Hematopoietic multipotent progenitor cell (in vitro differentiated cells): Measurements from ENCODE around the gene TFAP2D. TPM values are rescaled to one million over a fixed set of nuclear protein-coding genes. Genes with fewer than 3 reads are reported as not detected.

ENCODE experiments used
- DNase-seq, 3 donors: peaks; one replicate each; pipeline ENCODE4 v3.0.0-alpha.2; 2011 to 2015; ENCODE audit warnings: low read depth in 2 of 3, low spot score in 2 of 3
- total RNA-seq: library from RNA; depleted of rRNA; stranded (reverse); fragments of >200 nt; gene quantifications from one replicate; pipeline ENCODE4 v1.2.3, GENCODE V29; 2012

TFAP2D gene
- total RNA-seq, 1 donor: not detected

DNA sequence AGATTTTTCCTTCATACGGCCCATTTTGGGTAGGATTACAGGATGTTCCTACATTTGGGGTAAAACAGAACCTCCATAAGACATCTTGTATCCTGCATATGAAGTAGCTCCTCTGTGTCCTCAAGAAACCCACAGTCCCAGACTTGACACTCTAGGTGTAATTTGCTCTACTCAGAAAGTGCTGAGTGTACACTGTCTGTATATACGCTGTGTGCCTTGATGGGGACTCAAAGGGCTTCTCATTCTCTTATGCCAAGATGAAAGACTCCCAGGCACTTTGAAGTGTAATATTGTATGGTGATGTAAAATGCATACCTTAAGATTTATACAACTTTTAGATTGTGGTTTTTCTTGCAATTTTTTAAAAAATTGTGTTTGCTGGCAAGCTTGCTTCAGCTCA, 5.2 kb downstream of the TFAP2D start:
- no peak for DNase-seq

DNA sequence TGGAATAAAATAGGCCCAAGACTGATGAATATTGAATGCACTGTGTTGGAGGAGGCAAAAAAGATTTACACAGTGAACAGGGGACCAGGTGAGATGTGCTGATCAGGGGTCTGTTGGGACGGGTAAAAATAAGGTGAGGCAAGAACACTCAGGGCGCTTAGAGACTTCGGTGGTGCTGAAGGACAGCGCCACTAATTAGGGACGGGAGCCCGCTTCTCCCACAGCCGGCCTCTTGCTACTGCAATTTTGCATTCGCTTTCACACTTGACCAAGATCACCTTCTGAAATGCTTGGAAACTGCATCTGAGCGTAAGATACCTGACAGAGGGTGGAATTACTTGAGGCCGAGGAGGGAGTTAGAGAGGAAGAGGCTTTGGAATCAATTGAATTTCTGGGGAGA, 7.3 kb downstream of the TFAP2D start:
- peak in 1 of 3 donors; percentile 35 for DNase-seq

DNA sequence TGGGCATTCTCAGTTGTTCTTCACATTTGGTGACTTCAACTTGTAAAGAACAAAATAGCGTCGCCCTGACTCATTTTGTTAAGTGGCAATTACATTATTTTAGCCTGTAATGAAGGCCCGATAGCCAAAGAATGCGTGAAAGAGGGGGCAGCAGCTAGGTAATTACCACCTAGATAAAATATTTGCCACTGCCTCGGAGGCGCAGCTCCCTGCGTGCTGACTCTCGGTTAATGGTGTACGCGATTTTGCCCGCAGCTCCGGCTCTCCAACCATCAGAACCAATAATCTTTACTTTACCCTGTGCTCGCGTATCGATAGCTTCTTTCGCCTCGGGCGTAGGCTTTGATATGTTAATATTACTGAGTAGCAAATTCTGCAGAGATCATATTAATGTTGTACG, 8.7 kb downstream of the TFAP2D start:
- no peak for DNase-seq

DNA sequence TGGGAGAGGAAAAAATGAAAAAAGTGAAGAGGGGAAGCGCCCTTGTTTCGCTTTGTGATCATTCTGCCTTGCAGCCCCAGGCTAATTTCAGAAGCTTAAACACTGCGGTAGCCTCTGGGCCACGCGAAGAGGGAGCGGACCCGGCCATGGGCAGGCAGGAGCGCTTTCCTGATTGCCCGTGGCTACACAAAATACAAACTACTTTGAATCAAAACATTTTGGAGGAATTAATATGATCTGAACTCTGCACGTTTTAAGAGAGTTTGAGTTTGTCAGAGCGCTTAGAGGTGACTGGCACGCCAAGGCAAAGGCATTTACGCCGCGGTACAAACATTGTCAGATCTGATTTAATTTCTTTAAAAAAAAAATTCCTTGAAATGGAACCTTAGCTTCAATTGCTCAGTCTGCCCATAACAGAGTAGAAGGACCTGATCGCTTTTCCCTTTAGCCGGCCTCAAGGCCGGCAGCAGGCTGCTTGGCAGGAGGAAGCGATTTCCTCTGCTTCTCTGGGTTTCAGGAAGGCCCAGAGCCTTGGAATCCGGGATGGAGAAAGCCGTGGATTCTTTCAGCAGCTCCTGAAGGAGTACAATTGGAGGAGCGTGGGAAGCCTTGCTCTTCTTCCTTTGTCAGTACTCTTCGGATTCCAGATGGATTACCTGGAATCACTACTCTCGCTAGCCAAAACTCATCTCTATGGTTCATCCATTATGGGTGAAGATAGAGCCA, 9.7 kb downstream of the TFAP2D start:
- no peak for DNase-seq

DNA sequence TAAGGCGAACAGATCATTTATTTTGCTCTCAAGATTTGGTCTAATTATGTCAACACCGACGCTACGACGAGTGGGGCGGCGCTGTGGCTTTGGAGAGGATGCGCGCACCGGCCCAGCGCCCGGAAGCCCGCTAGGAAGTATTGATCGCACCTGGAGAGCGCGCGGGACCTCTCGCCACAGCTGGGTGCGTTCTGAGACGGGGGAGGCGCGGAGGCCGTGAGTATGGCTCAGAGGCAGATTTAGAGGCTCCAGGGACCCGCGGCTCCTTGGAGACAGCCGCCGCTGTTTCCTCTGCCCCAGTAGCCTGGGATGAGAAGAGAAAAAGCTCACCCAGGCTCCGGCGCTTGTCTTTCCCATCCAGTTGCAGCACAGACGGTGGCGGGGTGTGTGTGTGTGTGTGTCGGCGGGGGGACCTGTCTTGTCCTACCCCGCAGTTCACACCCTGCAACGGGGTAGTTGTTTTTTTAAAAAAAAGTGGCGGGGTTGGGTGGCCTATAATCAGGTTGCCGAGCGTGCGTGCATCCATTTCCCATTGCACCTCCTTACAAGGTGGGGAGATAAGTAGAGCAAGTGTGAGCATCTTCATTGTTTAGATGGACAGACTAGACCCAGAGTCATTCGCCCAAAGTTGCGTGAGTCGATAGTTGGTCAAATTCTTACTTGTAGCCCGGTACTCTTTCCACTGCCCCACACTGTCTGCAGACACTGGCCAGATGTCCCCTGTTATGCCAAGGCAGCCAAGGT, 11.2 kb downstream of the TFAP2D start:
- no peak for DNase-seq

DNA sequence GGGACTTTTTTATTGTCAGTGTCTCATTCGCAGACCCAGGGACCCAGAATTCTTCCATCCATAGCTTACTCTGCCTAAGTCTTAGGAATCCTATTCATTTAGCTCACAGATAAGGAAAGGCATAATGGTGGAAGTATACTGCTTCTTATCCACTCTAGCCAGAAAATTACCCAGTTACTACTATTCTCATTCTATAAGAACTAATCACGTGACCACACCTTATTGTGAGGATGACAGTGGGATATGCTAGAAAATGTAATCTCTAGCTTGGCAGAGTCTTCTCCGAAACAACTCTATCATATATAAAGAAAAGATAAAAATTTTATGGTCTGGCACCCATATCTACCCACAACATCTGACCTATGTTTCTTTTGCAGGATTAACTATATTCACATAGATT, 21.2 kb downstream of the TFAP2D start:
- no peak for DNase-seq

DNA sequence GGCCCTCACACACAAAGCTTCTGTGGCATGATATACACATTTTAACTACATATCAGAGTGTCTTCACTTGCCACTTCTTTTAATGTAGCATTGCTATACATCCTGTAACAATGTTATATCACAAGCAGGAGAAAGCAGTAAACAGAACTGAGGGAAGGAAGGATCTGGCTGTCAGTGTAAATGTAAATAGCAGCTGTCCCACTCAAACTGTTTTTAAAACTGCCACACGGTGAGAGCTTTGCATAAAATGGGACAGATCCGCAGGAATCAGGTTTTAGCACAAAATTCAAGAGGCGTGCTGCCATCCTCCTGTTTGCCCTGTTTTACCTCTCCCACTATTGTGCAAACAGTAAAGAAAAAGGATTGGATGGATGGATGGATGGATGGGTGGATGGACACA, 28.8 kb downstream of the TFAP2D start:
- DNase-seq: no peak

DNA sequence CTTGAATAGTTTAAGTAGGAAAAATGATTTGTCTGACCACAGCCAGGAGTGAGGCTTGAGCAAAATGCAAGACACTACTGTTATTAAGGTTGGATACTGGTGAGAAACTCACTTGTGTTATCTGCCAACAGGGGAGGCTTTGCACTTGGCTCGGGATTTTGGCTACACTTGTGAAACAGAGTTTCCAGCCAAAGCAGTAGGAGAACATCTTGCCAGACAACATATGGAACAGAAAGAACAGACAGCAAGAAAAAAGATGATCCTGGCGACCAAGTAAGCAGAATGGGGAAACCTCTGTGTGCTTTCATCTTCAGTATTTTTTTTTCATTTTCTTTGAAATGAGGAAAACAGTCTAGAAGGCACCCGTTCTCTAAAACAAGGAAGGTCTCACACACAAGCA, 31.6 kb downstream of the TFAP2D start:
- DNase-seq: no peak

DNA sequence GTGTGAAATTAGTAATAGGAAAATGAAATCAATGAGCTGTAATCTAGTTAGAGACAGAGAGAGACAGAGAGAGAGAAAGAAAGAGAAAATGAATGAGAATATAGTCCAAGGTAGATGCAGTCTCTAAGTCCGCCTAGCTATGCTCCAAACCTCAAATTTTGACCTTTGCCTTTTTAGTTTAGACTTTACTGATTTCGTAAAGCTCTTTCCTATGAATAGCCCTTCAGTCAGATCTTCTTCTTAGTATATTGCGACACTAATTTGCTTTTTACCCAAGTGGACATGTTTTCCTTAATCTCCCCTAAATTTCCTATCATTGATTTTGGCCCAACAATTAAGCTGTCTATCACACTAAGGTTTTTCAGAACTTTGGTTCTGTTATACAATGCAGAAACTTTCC, 49.5 kb downstream of the TFAP2D start:
- no peak for DNase-seq

DNA sequence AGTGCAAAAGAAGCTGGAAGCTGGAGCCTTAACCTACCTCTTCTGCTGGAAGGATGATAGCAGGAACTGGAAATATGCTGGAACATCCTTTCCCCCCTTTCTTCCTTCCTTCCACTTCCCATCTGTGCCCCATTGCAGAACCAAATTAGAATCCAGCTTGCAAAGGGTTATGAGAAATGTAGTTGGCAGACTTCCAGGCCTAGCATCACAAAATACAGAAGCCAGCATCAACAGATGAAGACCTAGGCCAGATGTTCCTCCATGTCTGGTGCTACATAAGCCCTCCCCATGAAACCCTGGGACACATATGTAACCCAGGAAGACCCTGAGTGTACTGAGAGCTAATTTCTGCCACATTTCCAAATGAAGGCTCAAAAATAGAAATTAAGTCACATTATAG, 65.4 kb downstream of the TFAP2D start:
- no peak for DNase-seq

DNA sequence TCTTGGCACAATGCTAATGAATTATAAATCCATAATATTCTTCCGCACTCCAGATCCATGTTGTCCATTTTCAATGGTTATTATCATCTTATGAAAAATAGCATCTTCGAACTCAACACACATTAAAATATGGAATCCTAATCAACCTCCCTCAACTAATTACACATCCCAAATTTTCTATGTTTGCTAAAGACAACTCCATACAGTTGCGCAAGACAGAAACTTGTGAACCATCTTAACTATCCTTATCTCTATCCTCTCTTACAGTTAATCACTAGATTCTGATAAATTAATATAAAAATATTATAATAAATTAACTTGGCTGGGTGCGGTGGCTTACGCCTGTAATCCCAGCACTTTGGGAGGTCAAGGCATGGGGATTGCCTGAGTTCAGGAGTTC, 67.1 kb downstream of the TFAP2D start:
- DNase-seq: no peak

DNA sequence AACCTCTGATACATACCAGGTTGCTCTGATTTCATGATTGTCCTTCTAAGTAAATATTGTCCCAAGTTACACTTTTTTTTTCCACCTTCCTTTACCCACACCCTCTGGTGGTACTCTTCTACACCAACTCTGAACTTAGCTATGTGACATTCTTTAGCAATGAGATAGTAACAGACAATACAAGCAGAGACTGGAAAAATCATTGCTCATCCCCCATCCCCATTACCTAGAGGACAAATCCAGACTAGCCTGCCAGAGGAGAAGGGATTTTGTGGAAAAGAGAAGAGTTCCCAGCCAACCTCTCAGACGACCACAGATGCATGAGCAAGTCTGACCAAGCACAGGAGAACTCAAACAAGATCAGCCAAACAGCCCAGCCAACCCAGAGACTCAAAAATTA, 72.6 kb downstream of the TFAP2D start:
- no peak for DNase-seq

DNA sequence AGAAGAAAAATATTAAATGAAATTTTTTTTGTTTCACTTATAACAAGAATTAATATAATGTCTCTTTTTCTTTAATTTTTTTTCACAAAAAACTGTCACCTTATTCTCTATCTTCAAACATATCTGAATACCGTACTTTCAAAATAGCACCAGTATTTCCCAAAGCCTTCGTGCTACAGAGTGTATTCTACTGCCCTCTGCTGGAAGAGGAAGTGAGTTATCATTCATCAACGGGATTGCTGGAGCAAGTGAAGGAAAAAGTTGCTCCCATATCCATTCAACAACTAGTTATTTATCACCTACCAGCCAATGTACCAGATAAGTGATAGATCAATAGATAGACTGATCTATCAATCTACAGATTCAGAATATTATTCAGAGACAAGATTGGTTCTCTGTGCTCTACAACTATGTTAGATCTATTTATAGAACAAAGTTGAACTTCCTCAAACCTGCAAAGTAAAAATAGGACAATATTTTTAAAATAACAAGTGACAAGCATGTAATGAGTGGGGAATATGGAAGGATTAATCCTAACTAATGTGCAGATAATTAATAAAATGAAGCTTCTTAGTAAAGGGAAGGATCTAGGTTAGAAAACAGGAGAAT, 78.7 kb downstream of the TFAP2D start:
- DNase-seq: peak in 2 of 3 donors; percentile 16 to 42

DNA sequence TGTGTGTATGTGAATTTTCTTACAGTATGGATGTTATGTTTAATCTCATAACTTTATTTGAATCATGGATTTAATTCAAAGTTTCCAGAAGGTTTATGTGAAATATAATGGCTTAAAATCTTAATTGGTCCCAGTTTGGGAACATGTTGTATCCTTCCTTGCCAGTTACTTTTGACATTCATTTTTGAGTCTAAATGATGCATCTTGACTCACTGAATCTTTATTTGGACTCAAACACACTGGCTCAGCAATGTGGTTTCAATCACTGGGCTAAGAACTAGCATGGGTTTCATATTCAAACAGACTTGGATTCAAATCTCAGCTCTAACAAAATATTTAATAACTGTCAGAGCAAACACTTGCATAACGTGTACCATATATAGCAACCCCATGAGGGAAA, 79.4 kb downstream of the TFAP2D start:
- no peak for DNase-seq

DNA sequence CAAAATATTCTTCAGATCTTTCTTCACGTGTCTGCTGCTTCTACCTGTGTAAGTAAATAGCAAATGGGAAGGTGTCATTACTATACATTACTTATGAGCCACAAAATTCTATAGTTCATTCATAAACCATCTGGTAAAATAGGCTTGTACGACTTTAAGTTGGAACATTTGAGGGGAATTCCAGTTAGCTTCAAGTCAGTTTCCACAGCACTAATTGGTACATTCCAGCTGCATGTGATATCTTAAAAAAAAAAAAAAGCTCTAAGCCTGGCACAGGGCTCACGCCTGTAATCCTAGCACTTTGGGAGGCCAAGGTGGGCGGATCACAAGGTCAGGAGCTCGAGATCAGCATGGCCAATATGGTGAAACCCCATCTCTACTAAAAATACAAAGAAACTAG, 82.2 kb downstream of the TFAP2D start:
- DNase-seq: no peak

DNA sequence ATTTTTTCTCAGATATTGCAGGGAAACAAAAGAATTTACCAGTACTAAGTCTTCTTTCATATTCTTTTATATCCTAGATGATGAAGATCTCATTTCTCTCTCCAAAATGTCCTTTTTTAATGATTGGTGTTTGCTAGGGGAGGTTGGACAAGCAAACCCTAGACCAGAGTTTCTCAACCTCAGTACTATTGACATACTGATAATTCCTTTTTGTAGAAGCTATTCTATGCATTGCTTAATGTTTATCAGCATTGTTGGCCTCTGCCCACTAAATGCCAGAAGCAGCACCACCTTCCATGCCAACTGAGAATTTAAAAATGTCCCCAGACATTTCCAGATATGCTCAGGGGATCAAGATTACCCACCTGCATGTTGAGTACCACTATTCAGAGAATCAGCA, 91.0 kb downstream of the TFAP2D start:
- DNase-seq: no peak

DNA sequence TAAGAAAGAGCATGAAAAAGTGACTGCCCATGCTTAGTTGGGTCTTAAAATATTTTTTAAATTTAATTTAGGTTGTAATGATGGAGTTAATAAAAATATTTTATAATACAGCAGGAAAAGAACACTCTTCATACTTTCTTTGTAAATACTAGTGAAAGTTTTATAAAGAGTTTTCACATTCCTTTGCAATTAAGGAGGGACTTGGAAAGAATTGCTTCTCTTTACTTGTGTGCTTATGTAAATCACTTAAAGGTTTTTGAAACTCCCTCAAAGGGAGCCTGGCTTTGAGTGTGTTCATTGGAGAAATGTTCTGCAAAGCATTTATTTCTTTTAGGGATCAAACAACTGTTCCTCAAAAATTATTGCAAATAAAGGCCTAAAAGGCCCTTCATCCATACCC, 93.7 kb downstream of the TFAP2D start:
- DNase-seq: no peak

DNA sequence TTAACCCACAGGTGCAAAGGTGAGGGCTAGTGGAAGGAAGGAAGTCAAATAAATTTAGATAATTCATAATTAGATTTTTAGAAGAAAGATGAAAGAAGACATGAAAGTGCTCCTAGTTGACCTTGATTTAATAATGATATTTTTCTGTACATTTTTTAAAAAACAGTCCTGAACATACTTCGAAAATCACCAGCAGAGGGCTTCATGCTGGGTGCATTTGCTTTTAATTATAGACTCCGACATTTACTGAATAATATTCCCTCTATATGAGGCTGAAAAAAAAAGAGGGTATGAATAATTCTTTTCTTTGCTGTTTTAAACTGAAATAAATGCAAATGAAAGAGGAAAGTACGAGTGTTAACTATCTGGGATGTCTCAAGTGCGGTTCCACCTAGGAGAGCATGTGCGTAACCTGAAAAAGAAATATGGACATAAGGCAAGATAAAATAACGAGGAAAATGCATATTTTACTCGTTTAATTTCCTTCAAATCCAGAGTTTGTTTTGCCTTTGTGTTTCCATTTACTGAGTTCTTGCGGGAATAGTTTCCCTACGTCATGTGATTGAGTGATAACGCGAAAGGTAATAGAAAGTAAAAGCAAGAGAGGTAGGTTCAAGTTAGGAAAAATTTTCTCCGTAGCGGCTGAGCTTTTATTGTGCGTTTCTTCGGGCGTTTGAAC, 102.2 kb downstream of the TFAP2D start:
- peak in 1 of 3 donors; percentile 56 for DNase-seq

DNA sequence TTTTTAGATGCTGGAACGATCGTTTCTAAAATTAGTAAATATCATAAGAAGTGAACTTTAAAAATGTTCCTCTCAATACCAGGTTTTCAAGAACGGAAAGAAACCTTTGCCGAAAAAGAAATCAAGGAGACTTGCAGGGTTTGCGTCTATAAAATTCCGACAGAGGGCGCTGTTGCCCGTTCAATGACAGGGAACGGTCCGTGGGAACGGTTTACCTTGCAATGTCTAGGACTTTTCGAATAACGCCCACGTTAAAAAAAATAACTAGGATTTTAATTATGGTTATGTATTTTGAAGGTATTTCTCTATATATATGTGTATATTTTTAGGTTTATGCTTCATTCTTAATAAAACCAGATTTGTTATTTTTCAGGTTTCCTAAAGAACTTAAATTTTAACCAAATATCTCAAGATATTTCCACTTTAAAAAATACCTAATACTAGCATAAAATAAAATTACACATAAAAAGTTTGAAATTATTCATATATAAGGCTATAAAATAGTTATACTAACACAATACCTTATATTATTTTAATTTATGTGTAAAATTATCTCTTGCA, 102.9 kb downstream of the TFAP2D start:
- peak; percentile 7 to 85 (median 71) for DNase-seq

DNA sequence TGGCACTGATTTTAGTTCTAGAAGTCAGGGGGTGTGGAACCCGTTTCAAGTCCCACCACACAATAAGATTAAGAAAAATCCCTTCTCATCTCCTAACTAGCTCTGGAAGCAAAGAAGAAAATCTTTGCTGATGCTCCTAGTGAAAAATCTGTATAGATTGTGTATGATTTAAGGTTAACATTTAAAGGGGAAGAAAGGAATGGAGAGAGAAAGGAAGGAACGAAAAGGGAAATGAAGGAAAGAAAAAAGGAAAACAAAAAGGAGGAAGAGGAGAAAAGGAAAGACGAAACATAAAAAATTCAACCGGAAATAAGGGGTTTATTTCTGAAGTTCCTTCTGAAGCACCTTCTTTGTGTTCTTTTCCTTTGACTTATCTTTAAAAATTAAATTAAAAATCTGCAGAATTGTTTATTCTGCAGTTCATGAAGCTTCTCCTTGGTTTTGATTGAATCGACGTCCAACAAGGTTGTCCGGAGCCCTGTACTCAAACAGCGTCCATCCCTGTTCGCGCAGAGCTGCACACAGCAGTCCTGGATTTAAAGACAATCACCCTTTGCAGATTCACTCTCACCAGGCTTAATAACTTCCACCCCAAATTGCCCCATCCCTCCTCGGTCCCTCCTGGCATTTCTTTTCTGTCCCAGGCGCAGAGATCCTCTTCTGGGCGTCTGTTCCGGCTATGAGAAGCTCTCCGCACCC, 103.8 kb downstream of the TFAP2D start:
- DNase-seq: no peak

DNA sequence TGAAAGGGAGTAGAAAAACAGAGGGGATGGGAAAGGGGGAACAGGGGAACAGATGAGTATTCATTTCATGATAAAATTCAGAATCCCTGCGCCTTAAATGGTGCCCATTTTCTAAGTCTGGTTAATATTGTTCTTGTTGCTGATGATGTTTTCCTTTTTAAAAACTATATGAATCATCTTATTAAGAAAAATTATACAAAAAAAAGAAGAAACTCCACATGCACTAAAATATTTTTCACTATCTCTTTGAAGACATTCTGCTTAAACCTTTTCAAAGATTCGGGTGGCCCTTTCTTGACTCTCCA, 104.3 kb downstream of the TFAP2D start:
- DNase-seq: no peak
